ENCODE results near the gene ARHGAP35.

Gene ARHGAP35

DNA sequence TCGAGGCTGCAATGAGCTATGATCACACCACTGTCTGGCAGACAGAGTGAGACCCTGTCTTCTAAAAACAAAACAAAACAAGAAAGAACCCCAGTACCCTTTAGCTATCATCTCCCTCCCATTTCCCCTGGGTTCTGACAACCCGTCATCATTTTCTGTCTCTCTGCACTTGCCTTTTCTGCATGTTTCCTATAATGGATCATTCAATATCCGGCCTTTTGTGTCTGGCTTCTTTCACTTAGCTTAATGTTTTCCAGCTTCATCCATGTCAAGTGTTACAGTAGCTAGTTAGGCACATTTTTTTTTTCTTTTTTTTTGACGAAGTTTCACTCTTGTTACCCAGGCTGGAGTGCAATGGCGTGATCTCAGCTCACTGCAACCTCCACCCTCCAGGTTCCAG lies 26.7 kb upstream of the ARHGAP35 start:
- no peak overlapping the region for H3K27ac Mint-ChIP-seq
- H3K9me3 Mint-ChIP-seq: no peaks in the 10 kb centered on the region
- no peak overlapping the region for H3K4me3 Mint-ChIP-seq
- no peaks in the 10 kb centered on the region for H3K27me3 Mint-ChIP-seq (ENCODE audit: low read depth)
- no peak for DNase-seq (ENCODE audit: low spot score)
- H3K4me1 Mint-ChIP-seq (ENCODE audit: low read depth): peaks cover 2% of the 10 kb centered on the region
- H3K36me3 Mint-ChIP-seq (ENCODE audit: low read depth): peaks cover 9% of the 10 kb centered on the region

DNA sequence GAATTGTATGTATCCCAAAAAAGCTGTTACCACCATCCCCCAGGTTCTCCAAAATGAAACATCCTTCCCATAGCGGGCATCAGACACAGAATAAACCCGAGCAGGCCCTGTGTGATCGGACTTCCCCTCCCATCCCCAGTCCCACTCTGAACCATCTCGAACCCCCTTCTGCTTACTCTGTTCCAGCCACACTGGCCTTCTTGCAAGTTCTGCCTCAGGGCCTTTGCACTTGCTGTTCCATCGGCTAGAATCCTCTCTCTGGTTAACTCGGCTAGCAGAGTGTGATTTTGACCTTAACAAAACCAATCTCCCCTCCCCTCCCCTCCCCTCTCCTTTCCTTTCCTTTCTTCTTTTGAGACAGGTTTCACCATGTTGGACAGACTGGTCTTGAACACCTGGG lies 25.8 kb upstream of the ARHGAP35 start:
- Mint-ChIP-seq H3K4me1 (ENCODE audit: low read depth) (no peaks in the 10 kb centered on the region), H3K9me3 (no peaks in the 10 kb centered on the region), H3K4me3 (no peak overlapping the region), H3K27me3 (ENCODE audit: low read depth) (no peaks in the 10 kb centered on the region), H3K36me3 (ENCODE audit: low read depth) (peaks cover 11% of the 10 kb centered on the region), H3K27ac (no peak overlapping the region)
- no peak for DNase-seq (ENCODE audit: low spot score)

DNA sequence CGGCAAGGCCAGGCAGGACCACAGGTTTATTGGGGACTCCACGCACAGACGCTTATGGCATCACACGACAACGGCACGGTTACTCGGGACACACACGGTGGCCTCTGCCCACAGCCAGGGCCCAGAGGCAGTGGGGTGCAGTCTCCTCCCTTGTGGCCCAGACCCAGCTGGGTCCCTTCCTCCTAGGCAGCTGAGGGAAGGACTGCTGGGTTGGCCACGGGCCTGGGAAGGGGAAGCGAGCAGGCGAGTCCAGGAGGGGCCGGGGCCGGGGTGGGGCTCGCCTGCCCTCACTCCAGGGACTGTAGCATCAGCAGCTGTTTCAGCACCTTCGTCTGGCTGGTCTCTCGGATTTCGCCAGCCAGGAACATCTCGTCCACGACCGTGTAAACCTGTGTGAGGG lies 22.6 kb upstream of the ARHGAP35 start:
- no peak overlapping the region for H3K27ac Mint-ChIP-seq
- peaks cover 21% of the 10 kb centered on the region for H3K36me3 Mint-ChIP-seq (ENCODE audit: low read depth)
- no peaks in the 10 kb centered on the region for H3K27me3 Mint-ChIP-seq (ENCODE audit: low read depth)
- no peak overlapping the region for H3K4me3 Mint-ChIP-seq
- H3K4me1 Mint-ChIP-seq (ENCODE audit: low read depth): no peaks in the 10 kb centered on the region
- H3K9me3 Mint-ChIP-seq: no peaks in the 10 kb centered on the region
- no peak for DNase-seq (ENCODE audit: low spot score)

DNA sequence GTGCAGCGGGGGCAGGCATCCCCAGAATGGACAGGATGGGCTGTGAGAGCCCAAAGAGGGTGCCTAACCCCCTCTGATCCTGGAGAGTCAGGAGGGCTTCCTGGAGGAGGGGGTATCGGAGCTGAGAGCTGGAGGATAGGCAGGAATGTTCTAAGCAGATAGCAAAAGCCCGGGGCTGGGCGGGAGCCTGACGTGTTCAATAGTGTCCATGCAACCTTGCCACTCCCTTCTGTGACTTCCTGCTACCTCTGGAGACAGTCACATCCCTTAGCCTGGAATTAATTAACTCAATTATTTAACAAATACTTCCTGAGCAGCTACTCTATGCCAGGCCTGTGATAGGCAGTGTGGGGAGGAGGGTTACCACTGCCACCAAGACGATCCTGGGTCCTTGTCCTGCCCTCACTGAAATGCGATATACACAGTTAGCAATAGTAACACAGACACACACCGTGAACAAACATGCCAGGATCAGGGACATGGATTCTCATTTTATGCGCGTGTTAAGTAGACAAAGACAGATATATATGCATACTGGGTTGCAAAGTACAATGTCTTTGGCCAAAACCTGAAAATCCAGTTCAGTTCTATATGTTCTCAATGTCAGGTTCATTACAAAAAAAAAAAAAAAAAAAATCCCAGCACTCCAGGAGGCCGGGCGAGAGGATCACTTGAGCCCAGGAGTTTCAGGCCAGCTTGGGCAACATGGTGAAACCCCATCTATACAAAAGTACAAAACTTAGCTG lies 20.9 kb upstream of the ARHGAP35 start:
- no peaks in the 10 kb centered on the region for H3K27me3 Mint-ChIP-seq (ENCODE audit: low read depth)
- no peaks in the 10 kb centered on the region for H3K4me1 Mint-ChIP-seq (ENCODE audit: low read depth)
- no peak overlapping the region for H3K4me3 Mint-ChIP-seq
- H3K36me3 Mint-ChIP-seq (ENCODE audit: low read depth): peaks cover 27% of the 10 kb centered on the region
- no peak overlapping the region for H3K27ac Mint-ChIP-seq
- no peaks in the 10 kb centered on the region for H3K9me3 Mint-ChIP-seq
- DNase-seq (ENCODE audit: low spot score): no peak

DNA sequence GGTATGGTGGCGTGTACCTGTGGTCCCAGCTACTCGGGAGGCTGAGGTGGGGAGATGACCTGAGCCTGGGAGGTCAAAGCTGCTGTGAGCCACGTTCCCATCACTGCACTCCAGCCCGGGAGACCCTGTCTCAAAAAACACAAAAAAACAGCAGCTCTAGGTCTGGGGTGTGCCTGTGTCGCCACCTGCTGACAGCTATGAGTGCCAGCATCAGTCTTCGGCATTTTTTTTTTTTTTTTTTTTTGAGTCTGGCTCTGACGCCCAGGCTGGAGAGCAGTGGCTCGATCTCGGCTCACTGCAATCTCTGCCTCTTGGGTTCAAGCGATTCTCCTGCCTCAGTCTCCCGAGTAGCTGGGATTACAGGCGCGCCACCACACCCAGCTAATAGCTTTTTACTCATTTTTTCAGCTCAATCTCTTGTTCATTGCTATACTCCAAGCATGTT lies 20.3 kb upstream of the ARHGAP35 start:
- no peak overlapping the region for H3K4me3 Mint-ChIP-seq
- H3K36me3 Mint-ChIP-seq (ENCODE audit: low read depth): peaks cover 27% of the 10 kb centered on the region
- peak; percentile 32 for DNase-seq (ENCODE audit: low spot score)
- no peak overlapping the region for H3K27ac Mint-ChIP-seq
- H3K4me1 Mint-ChIP-seq (ENCODE audit: low read depth): no peaks in the 10 kb centered on the region
- no peaks in the 10 kb centered on the region for H3K9me3 Mint-ChIP-seq
- no peaks in the 10 kb centered on the region for H3K27me3 Mint-ChIP-seq (ENCODE audit: low read depth)

DNA sequence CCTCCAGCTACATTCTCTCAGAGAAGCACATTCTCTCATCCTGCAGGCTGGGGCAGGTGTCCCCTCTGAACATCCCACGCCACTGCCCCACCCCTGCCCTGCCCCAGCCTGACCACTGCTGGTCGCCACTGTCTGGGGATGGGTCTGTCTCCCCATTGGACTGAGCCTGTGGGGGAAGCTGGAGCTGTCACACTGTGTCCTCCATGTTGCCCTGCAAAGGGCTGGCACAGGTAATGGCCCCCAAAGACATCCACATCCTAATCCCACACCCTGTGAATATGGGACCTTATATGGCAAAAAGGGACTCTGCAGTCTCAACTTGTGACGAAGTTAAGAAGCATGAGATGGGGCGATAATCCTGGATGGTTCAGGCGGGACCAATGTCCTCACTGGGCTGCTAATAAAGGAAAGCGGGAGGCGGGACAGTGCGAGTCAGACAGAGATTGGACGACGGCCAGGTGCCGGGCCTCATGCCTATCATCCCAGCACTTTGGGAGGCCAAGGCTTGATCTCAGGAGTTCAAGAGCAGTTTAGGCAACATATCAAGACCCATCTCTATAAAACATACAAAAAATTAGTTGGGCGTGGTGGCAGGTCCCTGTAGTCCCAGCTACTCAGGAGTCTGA lies 19.2 kb upstream of the ARHGAP35 start:
- Mint-ChIP-seq H3K27me3 (ENCODE audit: low read depth) (no peaks in the 10 kb centered on the region), H3K4me3 (no peak overlapping the region), H3K4me1 (ENCODE audit: low read depth) (no peaks in the 10 kb centered on the region), H3K36me3 (ENCODE audit: low read depth) (peaks cover 28% of the 10 kb centered on the region), H3K27ac (no peak overlapping the region), H3K9me3 (no peaks in the 10 kb centered on the region)
- no peak for DNase-seq (ENCODE audit: low spot score)

DNA sequence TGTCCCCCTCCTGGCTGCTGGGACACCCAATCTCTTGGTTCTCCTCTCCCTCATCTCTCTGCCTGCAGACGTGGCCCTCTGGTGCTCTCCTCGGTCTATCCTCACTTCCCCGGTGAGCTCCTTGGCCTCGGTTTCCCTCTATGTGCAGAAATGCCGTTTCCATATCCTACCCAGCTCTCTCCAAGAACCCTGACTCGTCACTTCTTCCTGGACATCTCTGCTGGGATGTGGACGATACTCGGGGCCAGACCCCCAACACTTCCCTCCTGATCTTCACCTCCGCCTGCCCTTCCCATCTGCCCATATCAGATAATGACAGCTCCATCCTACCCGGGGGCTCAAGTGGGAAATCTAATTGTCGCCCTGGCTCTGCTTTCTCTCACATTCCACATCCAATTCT lies 18.0 kb upstream of the ARHGAP35 start:
- Mint-ChIP-seq H3K4me3 (no peak overlapping the region), H3K27ac (peak overlapping the region; percentile 51), H3K4me1 (ENCODE audit: low read depth) (peaks cover 5% of the 10 kb centered on the region), H3K9me3 (no peaks in the 10 kb centered on the region), H3K36me3 (ENCODE audit: low read depth) (peaks cover 29% of the 10 kb centered on the region), H3K27me3 (ENCODE audit: low read depth) (no peaks in the 10 kb centered on the region)
- no peak for DNase-seq (ENCODE audit: low spot score)

DNA sequence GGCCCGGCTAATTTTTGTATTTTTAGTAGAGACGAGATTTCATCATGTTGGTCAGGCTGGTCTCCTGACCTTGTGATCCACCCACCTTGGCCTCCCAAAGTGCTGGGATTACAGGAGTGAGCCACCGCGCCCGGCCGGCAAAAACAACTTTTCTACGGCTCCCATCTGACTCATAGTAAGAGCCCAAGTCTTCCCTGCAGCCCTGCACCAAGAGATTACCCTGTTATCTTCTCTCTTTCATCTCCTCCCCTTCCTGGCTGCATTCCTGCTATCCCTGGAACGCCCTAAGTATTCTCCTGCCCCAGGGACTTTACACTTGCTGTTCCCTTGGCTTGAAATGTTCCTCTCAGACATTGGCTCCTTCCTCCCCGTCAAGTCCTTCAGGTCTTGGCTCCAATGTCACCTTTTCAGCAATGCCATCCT lies 16.7 kb upstream of the ARHGAP35 start:
- H3K9me3 Mint-ChIP-seq: no peaks in the 10 kb centered on the region
- H3K4me3 Mint-ChIP-seq: no peak overlapping the region
- no peaks in the 10 kb centered on the region for H3K27me3 Mint-ChIP-seq (ENCODE audit: low read depth)
- no peak overlapping the region for H3K27ac Mint-ChIP-seq
- H3K36me3 Mint-ChIP-seq (ENCODE audit: low read depth): peaks cover 25% of the 10 kb centered on the region
- no peak for DNase-seq (ENCODE audit: low spot score)
- H3K4me1 Mint-ChIP-seq (ENCODE audit: low read depth): peaks cover 5% of the 10 kb centered on the region

DNA sequence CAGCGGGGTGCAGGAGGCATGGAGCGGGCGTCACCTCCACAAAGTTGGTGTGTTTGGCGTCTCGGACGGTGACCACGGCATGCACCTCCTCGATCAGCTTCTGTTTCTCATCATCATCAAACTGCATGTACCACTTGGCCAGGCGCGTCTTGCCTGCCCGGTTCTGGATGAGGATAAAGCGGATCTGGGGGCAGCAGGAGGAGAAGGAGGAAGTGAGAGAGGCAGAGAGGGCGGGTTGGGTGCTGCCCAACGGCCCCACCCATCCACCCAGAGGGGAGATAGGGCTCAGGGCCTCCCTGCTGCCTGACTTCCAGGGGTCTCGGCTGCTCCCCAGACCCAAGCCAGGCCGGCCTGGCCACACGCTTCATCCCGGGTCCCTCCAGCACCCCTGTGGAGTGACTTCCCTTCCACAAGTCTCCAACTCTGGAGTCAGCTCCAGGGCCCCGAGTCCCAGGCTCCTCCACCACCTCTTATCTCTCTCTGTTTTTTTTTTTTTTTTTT lies 14.8 kb upstream of the ARHGAP35 start:
- H3K4me3 Mint-ChIP-seq: no peak overlapping the region
- no peaks in the 10 kb centered on the region for H3K27me3 Mint-ChIP-seq (ENCODE audit: low read depth)
- peaks cover 19% of the 10 kb centered on the region for H3K4me1 Mint-ChIP-seq (ENCODE audit: low read depth)
- no peaks in the 10 kb centered on the region for H3K9me3 Mint-ChIP-seq
- H3K27ac Mint-ChIP-seq: no peak overlapping the region
- no peak for DNase-seq (ENCODE audit: low spot score)
- peaks cover 26% of the 10 kb centered on the region for H3K36me3 Mint-ChIP-seq (ENCODE audit: low read depth)

DNA sequence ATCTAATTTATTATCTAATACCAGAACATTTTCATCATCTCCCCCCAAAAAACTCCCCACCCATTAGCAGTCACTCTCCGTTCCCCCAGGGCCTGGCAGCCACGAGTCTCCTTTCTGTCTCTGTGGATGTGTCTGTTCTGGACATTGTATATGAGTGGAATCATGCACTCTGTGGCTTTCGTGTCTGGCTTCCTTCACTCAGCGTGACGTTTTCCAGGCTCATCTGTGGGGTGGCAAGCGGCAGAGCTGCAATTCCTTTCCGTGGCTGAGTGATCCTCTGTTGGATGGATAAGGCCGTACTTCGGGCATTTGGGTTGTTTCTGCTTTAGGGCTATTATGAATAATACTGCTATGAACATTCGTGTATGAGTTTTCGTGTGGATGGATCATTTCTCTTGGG lies 13.3 kb upstream of the ARHGAP35 start:
- H3K27ac Mint-ChIP-seq: peak overlapping the region; percentile 28
- no peak for DNase-seq (ENCODE audit: low spot score)
- no peaks in the 10 kb centered on the region for H3K9me3 Mint-ChIP-seq
- H3K4me1 Mint-ChIP-seq (ENCODE audit: low read depth): peaks cover 20% of the 10 kb centered on the region
- peak overlapping the region; percentile 36 for H3K4me3 Mint-ChIP-seq
- H3K27me3 Mint-ChIP-seq (ENCODE audit: low read depth): no peaks in the 10 kb centered on the region
- H3K36me3 Mint-ChIP-seq (ENCODE audit: low read depth): peaks cover 23% of the 10 kb centered on the region

DNA sequence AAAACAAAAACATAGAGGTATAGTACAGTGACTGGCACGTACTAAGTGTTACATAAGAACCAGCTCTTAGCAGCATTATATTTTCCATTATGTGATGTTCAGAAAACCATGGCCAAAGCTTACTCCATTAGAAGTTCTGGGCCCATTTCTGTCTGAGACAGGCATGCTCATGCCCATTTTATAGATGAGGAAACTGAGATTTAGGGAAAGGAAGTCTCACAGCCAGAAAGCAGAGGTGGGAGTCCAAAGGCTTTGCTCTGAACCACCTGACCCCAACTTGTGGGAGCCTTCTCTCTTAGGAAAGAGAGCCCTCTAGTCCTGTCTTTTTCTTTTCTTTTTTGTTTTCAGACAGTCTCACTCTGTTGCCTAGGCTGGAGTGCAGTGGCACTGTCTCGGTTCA lies 12.4 kb upstream of the ARHGAP35 start:
- H3K9me3 Mint-ChIP-seq: no peaks in the 10 kb centered on the region
- no peak overlapping the region for H3K27ac Mint-ChIP-seq
- peaks cover 20% of the 10 kb centered on the region for H3K4me1 Mint-ChIP-seq (ENCODE audit: low read depth)
- H3K27me3 Mint-ChIP-seq (ENCODE audit: low read depth): peaks cover 3% of the 10 kb centered on the region
- peaks cover 15% of the 10 kb centered on the region for H3K36me3 Mint-ChIP-seq (ENCODE audit: low read depth)
- H3K4me3 Mint-ChIP-seq: no peak overlapping the region
- DNase-seq (ENCODE audit: low spot score): no peak

DNA sequence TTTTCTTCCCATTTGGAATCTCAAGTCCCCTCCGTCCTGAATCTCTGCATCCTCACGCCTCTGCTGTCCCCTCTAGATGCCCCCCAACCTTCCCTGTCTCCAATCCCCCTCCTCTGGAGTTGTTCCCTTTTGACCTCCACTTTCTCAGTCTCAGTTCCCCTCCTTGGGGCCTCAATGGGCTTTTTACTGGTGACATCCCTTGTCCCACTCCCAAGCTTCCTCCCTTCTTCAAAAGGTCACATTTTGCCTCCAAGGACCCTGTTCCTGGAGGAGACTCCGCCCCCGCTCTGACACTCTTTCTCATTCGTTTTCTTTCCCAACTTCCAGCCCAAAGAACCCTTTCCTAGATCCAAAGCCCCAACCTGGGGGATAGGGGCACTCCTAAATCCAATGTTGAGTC lies 11.2 kb upstream of the ARHGAP35 start:
- DNase-seq (ENCODE audit: low spot score): no peak
- Mint-ChIP-seq H3K27ac (peak overlapping the region; percentile 86), H3K36me3 (ENCODE audit: low read depth) (peaks cover 11% of the 10 kb centered on the region), H3K9me3 (no peaks in the 10 kb centered on the region), H3K27me3 (ENCODE audit: low read depth) (peaks cover 3% of the 10 kb centered on the region), H3K4me1 (ENCODE audit: low read depth) (peaks cover 20% of the 10 kb centered on the region), H3K4me3 (peak overlapping the region; percentile 97)

DNA sequence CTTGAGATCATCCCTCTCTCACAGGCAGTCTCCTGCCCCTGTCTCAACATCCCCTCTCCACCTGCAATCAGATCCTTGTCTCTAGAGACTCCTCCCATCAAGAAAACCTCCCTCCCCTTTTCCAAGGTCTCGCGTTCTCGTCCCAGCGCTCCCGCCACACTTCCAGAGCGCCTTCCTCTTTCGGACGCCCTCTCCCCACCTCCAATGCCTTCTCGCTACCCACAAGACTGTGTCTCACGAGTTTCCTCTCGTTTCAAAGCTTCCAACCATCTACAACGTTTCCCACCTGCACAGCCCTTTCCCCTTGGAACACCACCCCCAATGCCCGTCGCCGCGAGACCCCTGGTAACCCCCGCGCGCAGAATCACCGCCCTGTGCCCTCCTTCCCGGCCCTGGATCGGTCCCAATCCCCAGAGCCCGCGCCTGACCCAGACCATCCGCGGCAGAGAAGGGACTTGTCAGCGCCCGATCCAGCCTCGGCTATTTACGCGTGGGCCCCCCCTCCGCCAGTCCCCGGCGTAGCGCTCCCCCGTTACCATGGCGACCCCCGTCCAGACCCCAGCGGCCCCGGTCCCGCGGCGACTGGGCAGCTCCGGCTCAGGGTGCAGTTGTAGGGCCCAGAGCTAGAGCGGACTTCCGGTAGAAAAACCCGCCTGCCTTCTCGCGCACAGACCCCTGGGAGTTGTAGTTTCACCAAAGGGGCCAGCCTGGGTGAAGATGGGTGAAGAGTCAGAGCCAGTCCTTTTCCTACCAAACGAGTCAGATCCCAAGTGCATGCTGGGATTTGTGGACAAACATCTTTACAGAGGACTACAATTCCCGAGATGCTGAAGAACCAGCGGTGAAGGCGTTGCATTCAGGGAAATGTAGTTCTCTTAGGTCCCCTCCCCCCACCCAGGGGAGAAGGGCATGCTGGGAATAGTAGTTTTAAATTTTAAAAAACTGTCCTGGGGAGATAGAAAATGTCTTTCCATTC lies 10.3 kb upstream of the ARHGAP35 start, which contains the start of gene AP2S1:
Gene AP2S1, minus strand, starts transcription at position 619 of the 976 bp plus-strand sequence. Its CDS starts 80 bp downstream, at position 539.
- no peaks in the 10 kb centered on the region for H3K9me3 Mint-ChIP-seq

More for the DNA sequence above, 10.3 kb upstream of the ARHGAP35 start, which contains the start of gene AP2S1:
- Mint-ChIP-seq H3K27ac (peak within 1 kb of the TSS; percentile 86), H3K36me3 (ENCODE audit: low read depth) (peaks cover 11% of the 10 kb centered on the region), H3K27me3 (ENCODE audit: low read depth) (peaks cover 3% of the 10 kb centered on the region), H3K4me3 (peak within 1 kb of the TSS; percentile 97), H3K4me1 (ENCODE audit: low read depth) (peaks cover 20% of the 10 kb centered on the region)
- peak; percentile 95 for DNase-seq (ENCODE audit: low spot score)
